GM12878 (cell line): ENCODE measurements around the gene RFTN2. TPM values are rescaled to one million over a fixed set of nuclear protein-coding genes. Genes with fewer than 3 reads are reported as not detected.
A peak's percentile ranks its signal among the peaks of the same experiment; 100 is the strongest.
"Not testable (repeated sequence)": the region's sequence is repeated elsewhere in the genome, so short reads cannot be mapped to it uniquely, and the experiment has no call there.

Source experiments
- ATAC-seq: fragments of 200-7000 bp; cut with Tn5 transposase; 3 replicates; pipeline ENCODE4 v1.9.1; 2020; ENCODE audit warnings: mild to moderate bottlenecking, moderate library complexity
- BruUV-seq: library from RNA; stranded (reverse); fragments of 400-500 nt; replicated peaks from 2 replicates; lab custom pipeline; 2021; lab: Mats Ljungman, UMichigan
- CTCF ChIA-PET: fragments of 300-600 bp; sonication (Branson Sonifier 250); formaldehyde crosslinking; extraction: SDS; loops from one replicate; lab custom pipeline; 2021; ENCODE audit warnings: inconsistent platforms; lab: Yijun Ruan, JAX
- POLR2A ChIA-PET: fragments of 350-600 bp; formaldehyde crosslinking; extraction: SDS; loops from one replicate; lab custom pipeline; 2021; ENCODE audit warnings: inconsistent platforms; lab: Charles Lee
- RAD21 ChIA-PET: fragments of 300-600 bp; sonication (Branson Sonifier 250); formaldehyde crosslinking; loops from one replicate; lab custom pipeline; 2023; ENCODE audit warnings: antibody characterized with exemption; ENCODE audit not compliant: unreplicated experiment; lab: Charles Lee
- SMC1A ChIA-PET: fragments of 300-600 bp; sonication (Branson Sonifier 250); formaldehyde crosslinking; loops from one replicate; lab custom pipeline; 2023; ENCODE audit not compliant: unreplicated experiment, uncharacterized antibody; lab: Charles Lee
- DNase-seq: peaks from one replicate; pipeline ENCODE4 v3.0.0-alpha.2; 2011; ENCODE audit warnings: low read depth, low spot score
- FAIRE-seq: peaks from 3 replicates; lab custom pipeline; 2011; peaks lifted over from hg19 to GRCh38; lab: Jason Lieb, UNC
- H2AFZ ChIP-seq: 2 replicates; pipeline ENCODE4 v1.6.0; 2011; ENCODE audit warnings: low read depth, low read length, control low read depth; ENCODE audit not compliant: control insufficient read depth
- H3K27ac ChIP-seq: 2 replicates; pipeline ENCODE4 v1.5.1; 2011; ENCODE audit warnings: control low read depth; ENCODE audit not compliant: control insufficient read depth, insufficient read depth
- H3K27me3 ChIP-seq, 2 experiments: replicated peaks in 1 of 2; 2 replicates each; pipeline versions ENCODE4 v1.6.0 to v1.6.1; 2011; ENCODE audit warnings: low read length in 1 of 2; ENCODE audit not compliant: control insufficient read depth in 2 of 2, insufficient read depth in 2 of 2
- H3K36me3 ChIP-seq, 2 experiments: 2 replicates each; pipeline ENCODE4 v1.5.1; 2011; ENCODE audit warnings: low read length in 1 of 2; ENCODE audit not compliant: control insufficient read depth in 2 of 2, insufficient read depth in 2 of 2
- H3K4me1 ChIP-seq: 2 replicates; pipeline ENCODE4 v1.6.1; 2011; ENCODE audit warnings: mild to moderate bottlenecking, low read length, moderate library complexity, mixed read lengths; ENCODE audit not compliant: control insufficient read depth, insufficient read depth
- H3K4me2 ChIP-seq: 2 replicates; pipeline ENCODE4 v1.6.0; 2011; ENCODE audit warnings: control low read depth; ENCODE audit not compliant: control insufficient read depth, insufficient read depth
- H3K4me3 ChIP-seq: fragments of 200-600 bp; sonication (generic); 2 replicates; pipeline ENCODE4 v1.5.1; 2016
- H3K79me2 ChIP-seq: 2 replicates; pipeline ENCODE4 v1.6.0; 2011; ENCODE audit warnings: low read length; ENCODE audit not compliant: control insufficient read depth, insufficient read depth
- H3K9ac ChIP-seq: 2 replicates; pipeline ENCODE4 v1.8.0; 2011; ENCODE audit warnings: low read length, control low read depth, mixed read lengths; ENCODE audit not compliant: control insufficient read depth, insufficient read depth
- H3K9me3 ChIP-seq: replicated peaks from 3 replicates; pipeline ENCODE4 v1.5.1; 2011; ENCODE audit warnings: mild to moderate bottlenecking, low read length; ENCODE audit not compliant: control insufficient read depth, insufficient read depth
- H4K20me1 ChIP-seq: 2 replicates; pipeline ENCODE4 v1.6.0; 2011; ENCODE audit not compliant: control insufficient read depth, insufficient read depth
- CREB1 ChIP-seq: IDR thresholded peaks from 2 replicates; pipeline ENCODE4 v1.6.1; 2012; ENCODE audit warnings: low read depth, mild to moderate bottlenecking, inconsistent platforms
- EED ChIP-seq: sonication (generic); IDR thresholded peaks from 2 replicates; pipeline ENCODE4 v1.6.1; 2016; ENCODE audit warnings: antibody characterized with exemption, low read depth
- FOXK2 ChIP-seq: fragments of 450-650 bp; IDR thresholded peaks from 2 replicates; pipeline ENCODE4 v1.6.1; 2017; ENCODE audit warnings: mild to moderate bottlenecking, moderate library complexity
- GABPA ChIP-seq: IDR thresholded peaks from 2 replicates; pipeline ENCODE4 v1.6.1; 2014; ENCODE audit warnings: antibody characterized with exemption, low read depth, mild to moderate bottlenecking, inconsistent platforms
- JUNB ChIP-seq: IDR thresholded peaks from 2 replicates; pipeline ENCODE4 v1.6.1; 2016; ENCODE audit warnings: antibody characterized with exemption, mild to moderate bottlenecking
- NFIC ChIP-seq: IDR thresholded peaks from 2 replicates; pipeline ENCODE4 v1.6.1; 2012; ENCODE audit warnings: low read depth, mild to moderate bottlenecking, inconsistent platforms, low read length, moderate library complexity
- NR2C2 ChIP-seq: IDR thresholded peaks from 2 replicates; pipeline ENCODE4 v1.6.1; 2011; ENCODE audit warnings: borderline replicate concordance, low read depth; ENCODE audit not compliant: control insufficient read depth, insufficient read length
- NR2F1 ChIP-seq: fragments of 450-650 bp; conservative IDR thresholded peaks from 2 replicates; pipeline ENCODE4 v1.6.1; 2017; ENCODE audit warnings: mild to moderate bottlenecking
- RUNX3 ChIP-seq: IDR thresholded peaks from 2 replicates; pipeline ENCODE4 v1.6.1; 2012; ENCODE audit warnings: low read length, inconsistent platforms
- TCF7 ChIP-seq: IDR thresholded peaks from 2 replicates; pipeline ENCODE4 v1.6.1; 2014; ENCODE audit warnings: antibody characterized with exemption, borderline replicate concordance
- WGBS: methylation state at CpG from one replicate; pipeline ENCODE4 v1.1.6; 2016; ENCODE audit warnings: low lambda C conversion rate; ENCODE audit not compliant: insufficient replicate concordance, insufficient coverage; ENCODE audit errors: missing lambda C conversion rate; 5-methylcytosine and 5-hydroxymethylcytosine counted together
- in situ Hi-C: fragments of 300-500 bp; cut with MboI; formaldehyde crosslinking; loops from 9 replicates; pipeline ENCODE4 v1.14.3; 2018; ENCODE audit warnings: mixed read lengths
- intact Hi-C: fragments of 100-400 bp; cut with micrococcal nuclease; formaldehyde crosslinking; loops from one replicate; pipeline ENCODE4 v1.14.2; 2022; ENCODE audit not compliant: unreplicated experiment
- polyA plus RNA-seq, 11 experiments: library from polyadenylated mRNA; depleted of rRNA in 4 of 11; unstranded in 6 of 11; stranded (reverse) in 5 of 11; fragments of >200 nt; fragmentation: Nextera tagmentation in 4 of 11; fragmentation: Illumina TruSeq in 1 of 11; extraction: Ambion mirVana in 4 of 11; extraction: Trizol in 1 of 11; gene quantifications; 1 replicate in 1 of 11; 2 replicates in 10 of 11; pipeline versions ENCODE4 v1.2.1 to v1.2.3, GENCODE V29; 2011 to 2016; ENCODE audit warnings: inconsistent platforms in 2 of 11, missing spikeins in 2 of 11, low read depth in 1 of 11
- total RNA-seq, 4 experiments: library from RNA; depleted of rRNA in 3 of 4; stranded (reverse); fragments of >200 nt in 3 of 4; fragmentation: Illumina TruSeq in 1 of 4; extraction: Trizol in 1 of 4; gene quantifications; 2 replicates each; pipeline versions ENCODE4 v1.2.1 to v1.2.3, GENCODE V29; 2013 to 2021

RFTN2 gene
- total and polyA plus RNA-seq, 10 of the 15 experiments (the other 5 are each of a cell fraction or from before 2014, with no cell fraction given) = 0.09 to 0.23 TPM; not detected in 8

GRCh38 chr2:197700960-197701359 lies 25.6 kb upstream of the RFTN2 start:
- ChIA-PET RAD21 (no interaction called here), POLR2A (no interaction called here), SMC1A (interaction anchor here (0.8 to 1.4 kb wide), 3 partner anchors 11 to 184 kb away, joined by 3 to 5 read pairs (median 3); no protein-coding TSS in a partner anchor), CTCF (no interaction called here)
- Histone ChIP-seq H4K20me1 (no peaks in the 10 kb centered on the region), H3K4me2 (no peak overlapping the region), H3K36me3 (no peaks in the 10 kb centered on the region), H3K4me3 (no peak overlapping the region), H3K9ac (no peak overlapping the region), H3K9me3 (no peaks in the 10 kb centered on the region), H3K79me2 (peaks cover 8% of the 10 kb centered on the region), H2AFZ (peak overlapping the region; percentile 21; the same call in 1 of the 2 replicates), H3K27me3 (no peaks in the 10 kb centered on the region), H3K4me1 (no peaks in the 10 kb centered on the region), H3K27ac (no peak overlapping the region)
- in situ Hi-C loops (no loop called here), intact Hi-C loops (loop anchor here (5.0 kb wide), 1 partner anchor 74 kb away; no protein-coding TSS in a partner anchor)
- 40% methylated on average over 3 of the region's 3 CpGs for WGBS
- DNase-seq = no peak
- no TSS peak for BruUV-seq
- no peak for FAIRE-seq
- no peak for ATAC-seq
- TF ChIP-seq NR2F1 (no peak), RUNX3 (peak; percentile 62), NR2C2 (no peak), JUNB (peak; percentile 79), CREB1 (0 out of 2 replicates have a peak, but pooled peaks have one; percentile 16), TCF7 (peak; percentile 49), FOXK2 (no peak), EED (0 out of 2 replicates have a peak, but pooled peaks have one; percentile 26), GABPA (0 out of 2 replicates have a peak, but pooled peaks have one; percentile 28), NFIC (peak; percentile 38; the same call in 1 of the 2 replicates)

GRCh38 chr2:197699724-197700123 lies 24.3 kb upstream of the RFTN2 start:
- RAD21 ChIA-PET, SMC1A ChIA-PET, in situ Hi-C loops: not testable (repeated sequence)

GRCh38 chr2:197696571-197696970 lies 21.2 kb upstream of the RFTN2 start:
- ATAC-seq, H4K20me1 ChIP-seq, H3K9me3 ChIP-seq, BruUV-seq, DNase-seq, H3K27ac ChIP-seq, RAD21 ChIA-PET, H3K4me3 ChIP-seq, CTCF ChIA-PET, SMC1A ChIA-PET, FAIRE-seq, H3K4me1 ChIP-seq, H3K4me2 ChIP-seq, H3K79me2 ChIP-seq, H3K27me3 ChIP-seq, H3K9ac ChIP-seq, intact Hi-C loops, H3K36me3 ChIP-seq, POLR2A ChIA-PET, in situ Hi-C loops, H2AFZ ChIP-seq: not testable (repeated sequence)
- no CpG with 5 or more reads among the region's 29 CpGs for WGBS

More at GRCh38 chr2:197699724-197700123, 24.3 kb upstream of the RFTN2 start:
- H3K4me3 ChIP-seq, ATAC-seq, DNase-seq, CTCF ChIA-PET, H3K9ac ChIP-seq, H3K36me3 ChIP-seq, BruUV-seq, H3K4me2 ChIP-seq, H3K27me3 ChIP-seq, FAIRE-seq, H4K20me1 ChIP-seq, H2AFZ ChIP-seq, H3K9me3 ChIP-seq, H3K79me2 ChIP-seq, H3K4me1 ChIP-seq, H3K27ac ChIP-seq: not testable (repeated sequence)
- POLR2A ChIA-PET = interaction anchor here (0.6 kb wide), 1 partner anchor 14 kb away, joined by 3 read pairs; no protein-coding TSS in a partner anchor
- intact Hi-C loops = loop anchor here (5.0 kb wide), 1 partner anchor 72 kb away; no protein-coding TSS in a partner anchor
